Measurements from ENCODE around the gene PROK2. TPM values are rescaled to one million over a fixed set of nuclear protein-coding genes. Genes with fewer than 3 reads are reported as not detected.
A peak's percentile ranks its signal among the peaks of the same experiment; 100 is the strongest.

PROK2 gene
- total RNA-seq, 1 experiment from 2014 or later = 1.4 TPM

- no peaks in the 10 kb centered on the region for H3K9me3 Mint-ChIP-seq
- H4K91ac ChIP-seq (ENCODE audit: insufficient read length, low read depth, low read length) = no peak within 1 kb of the TSS
- H3K27ac Mint-ChIP-seq = 0 out of 7 replicates have a peak within 1 kb of the TSS, but pooled peaks of 1 of the 3 experiments have one; percentile 54
- no peak within 1 kb of the TSS for H2BK5ac ChIP-seq (ENCODE audit: insufficient read length, low read length)
- peaks cover 6% of the 10 kb centered on the region; the same call in 1 of the 2 replicates for H3K27me3 ChIP-seq (ENCODE audit: insufficient read depth, low read length)
- H2AFZ ChIP-seq (ENCODE audit: low read length) = no peak within 1 kb of the TSS
- no peak within 1 kb of the TSS for H3K23ac ChIP-seq (ENCODE audit: insufficient read length, low read depth, low read length)
- peaks cover 5% of the 10 kb centered on the region; the same call in 1 of the 2 replicates for H3K4me1 ChIP-seq (ENCODE audit: insufficient read depth, low read length)
- no peak within 1 kb of the TSS for H4K8ac ChIP-seq (replicated peaks; ENCODE audit: insufficient read length, low read depth, low read length)
- H3K23me2 ChIP-seq (ENCODE audit: insufficient read length, low read depth, low read length, poor library complexity, severe bottlenecking) = peaks cover 9% of the 10 kb centered on the region
- H3K4me1 Mint-ChIP-seq = peaks cover 29 to 38% of the 10 kb centered on the region in 2 experiments
- no peak within 1 kb of the TSS for H2AK5ac ChIP-seq (ENCODE audit: insufficient read length, low read length)
- H2BK12ac ChIP-seq (ENCODE audit: insufficient read length, low read depth, low read length) = no peak within 1 kb of the TSS
- no peak for TF ChIP-seq CTCF (conservative IDR thresholded peaks at IDR 0.05)
- H3K79me1 ChIP-seq (ENCODE audit: insufficient read depth, low read depth, low read length, poor library complexity, severe bottlenecking) = no peaks in the 10 kb centered on the region
- H3K4ac ChIP-seq (ENCODE audit: low read depth, low read length) = no peak within 1 kb of the TSS
- H3K27me3 Mint-ChIP-seq (ENCODE audit: low read depth) = peaks cover 40% of the 10 kb centered on the region
- WGBS (ENCODE audit: extremely low coverage, insufficient read length, low lambda C conversion rate) = no CpG with 5 or more reads among the region's 80 CpGs
- H3K9me3 ChIP-seq (ENCODE audit: control insufficient read depth, low read depth, low read length) = no peaks in the 10 kb centered on the region
- no peak within 1 kb of the TSS for H2BK20ac ChIP-seq (ENCODE audit: low read depth, low read length, poor library complexity, severe bottlenecking)
- peak; percentile 52 for DNase-seq
- peak within 1 kb of the TSS; percentile 45 for H3K9ac ChIP-seq (ENCODE audit: extremely low read depth, insufficient read length, low read length)
- H3K36me3 Mint-ChIP-seq (ENCODE audit: insufficient read depth in 1 of 3, low read depth in 3 of 3) = 0 out of 7 replicates have a peak, but pooled peaks cover 0 to 4% (median 0%) of the 10 kb centered on the region in 3 experiments
- H3K4me3 Mint-ChIP-seq = peak within 1 kb of the TSS; percentile 73 to 86
- H2BK15ac ChIP-seq (ENCODE audit: low read depth, low read length) = no peak within 1 kb of the TSS
- no peaks in the 10 kb centered on the region for H4K20me1 ChIP-seq (ENCODE audit: control insufficient read depth, insufficient read depth, insufficient read length)
- H3K4me2 ChIP-seq (ENCODE audit: insufficient read depth, insufficient read length, low read length) = peak within 1 kb of the TSS; percentile 88
- H2BK120ac ChIP-seq (ENCODE audit: low read depth, low read length, poor library complexity, severe bottlenecking) = no peak within 1 kb of the TSS
- peak within 1 kb of the TSS; percentile 66 for H3K18ac ChIP-seq (ENCODE audit: insufficient read length, low read depth, low read length)
- H3K56ac ChIP-seq (ENCODE audit: insufficient read length, low read depth, low read length) = no peak within 1 kb of the TSS
- H4K5ac ChIP-seq (ENCODE audit: insufficient read length, low read depth, low read length) = peak within 1 kb of the TSS; percentile 65
- H3T11ph ChIP-seq (ENCODE audit: low read length) = no peak within 1 kb of the TSS
- no peak within 1 kb of the TSS for H3K27ac ChIP-seq (ENCODE audit: insufficient read length, low read depth, low read length)
- H3K14ac ChIP-seq (ENCODE audit: insufficient read depth, low read length) = peak within 1 kb of the TSS; percentile 90
- no peaks in the 10 kb centered on the region for H3K79me2 ChIP-seq (ENCODE audit: insufficient read depth, low read length)
These were observed 59.5 kb downstream of the PROK2 start, which contains the start of gene EIF4E3 for GRCh38 chr3:71725271-71725991. Gene EIF4E3 (minus strand): TSS chr3:71725402. CDS start chr3:71725367, 35 bp downstream.

Measured in H9 (cell line).